Neural progenitor cell (in vitro differentiated cells): Measurements from ENCODE around the gene ZNF578.

Experiments
- EZH2 ChIP-seq: fragments of 200-600 bp; sonication (generic); IDR thresholded peaks from 2 replicates; pipeline ENCODE4 v1.6.1; 2017; ENCODE audit warnings: antibody characterized with exemption, mild to moderate bottlenecking, moderate library complexity
- EZH2phosphoT487 ChIP-seq: fragments of 200-600 bp; sonication (generic); IDR thresholded peaks from 2 replicates; pipeline ENCODE4 v1.6.1; 2017; ENCODE audit warnings: antibody characterized with exemption
- TF ChIP-seq, protein P1 (sequence below): fragments of 200-600 bp; sonication (generic); IDR thresholded peaks from 2 replicates; pipeline ENCODE4 v1.5.1; 2017; ENCODE audit warnings: antibody characterized with exemption, mild to moderate bottlenecking

DNA sequence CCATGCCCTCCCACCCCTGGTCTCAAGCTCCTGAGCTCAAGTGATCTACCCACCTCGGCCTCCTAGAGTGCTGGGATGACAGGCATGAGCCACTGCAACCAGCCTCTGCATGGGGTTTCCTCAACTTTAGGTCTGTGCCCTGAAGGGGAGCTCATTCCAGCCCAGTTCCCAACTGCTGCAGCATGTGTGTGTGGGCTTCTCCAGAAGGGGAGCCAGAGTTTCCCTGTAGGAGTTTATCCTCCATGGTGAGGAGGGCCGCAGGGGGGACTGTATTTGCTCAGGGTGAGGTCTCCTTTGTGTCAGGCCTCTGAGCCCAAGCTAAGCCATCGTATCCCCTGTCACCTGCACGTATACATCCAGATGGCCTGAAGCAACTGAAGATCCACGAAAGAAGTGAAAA, 62.8 kb downstream of the ZNF578 start:
- TF ChIP-seq, protein P1, sequence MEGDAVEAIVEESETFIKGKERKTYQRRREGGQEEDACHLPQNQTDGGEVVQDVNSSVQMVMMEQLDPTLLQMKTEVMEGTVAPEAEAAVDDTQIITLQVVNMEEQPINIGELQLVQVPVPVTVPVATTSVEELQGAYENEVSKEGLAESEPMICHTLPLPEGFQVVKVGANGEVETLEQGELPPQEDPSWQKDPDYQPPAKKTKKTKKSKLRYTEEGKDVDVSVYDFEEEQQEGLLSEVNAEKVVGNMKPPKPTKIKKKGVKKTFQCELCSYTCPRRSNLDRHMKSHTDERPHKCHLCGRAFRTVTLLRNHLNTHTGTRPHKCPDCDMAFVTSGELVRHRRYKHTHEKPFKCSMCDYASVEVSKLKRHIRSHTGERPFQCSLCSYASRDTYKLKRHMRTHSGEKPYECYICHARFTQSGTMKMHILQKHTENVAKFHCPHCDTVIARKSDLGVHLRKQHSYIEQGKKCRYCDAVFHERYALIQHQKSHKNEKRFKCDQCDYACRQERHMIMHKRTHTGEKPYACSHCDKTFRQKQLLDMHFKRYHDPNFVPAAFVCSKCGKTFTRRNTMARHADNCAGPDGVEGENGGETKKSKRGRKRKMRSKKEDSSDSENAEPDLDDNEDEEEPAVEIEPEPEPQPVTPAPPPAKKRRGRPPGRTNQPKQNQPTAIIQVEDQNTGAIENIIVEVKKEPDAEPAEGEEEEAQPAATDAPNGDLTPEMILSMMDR, result no peak
- TF ChIP-seq EZH2 (no peak), EZH2phosphoT487 (no peak)
